Suppressor macrophage (primary cell): ENCODE data around the gene WDR81.

ENCODE experiments used
- DNase-seq, 4 experiments: peaks; one replicate each; pipeline ENCODE4 v3.0.0-alpha.2; 2020 to 2022

The WDR81 gene

DNA sequence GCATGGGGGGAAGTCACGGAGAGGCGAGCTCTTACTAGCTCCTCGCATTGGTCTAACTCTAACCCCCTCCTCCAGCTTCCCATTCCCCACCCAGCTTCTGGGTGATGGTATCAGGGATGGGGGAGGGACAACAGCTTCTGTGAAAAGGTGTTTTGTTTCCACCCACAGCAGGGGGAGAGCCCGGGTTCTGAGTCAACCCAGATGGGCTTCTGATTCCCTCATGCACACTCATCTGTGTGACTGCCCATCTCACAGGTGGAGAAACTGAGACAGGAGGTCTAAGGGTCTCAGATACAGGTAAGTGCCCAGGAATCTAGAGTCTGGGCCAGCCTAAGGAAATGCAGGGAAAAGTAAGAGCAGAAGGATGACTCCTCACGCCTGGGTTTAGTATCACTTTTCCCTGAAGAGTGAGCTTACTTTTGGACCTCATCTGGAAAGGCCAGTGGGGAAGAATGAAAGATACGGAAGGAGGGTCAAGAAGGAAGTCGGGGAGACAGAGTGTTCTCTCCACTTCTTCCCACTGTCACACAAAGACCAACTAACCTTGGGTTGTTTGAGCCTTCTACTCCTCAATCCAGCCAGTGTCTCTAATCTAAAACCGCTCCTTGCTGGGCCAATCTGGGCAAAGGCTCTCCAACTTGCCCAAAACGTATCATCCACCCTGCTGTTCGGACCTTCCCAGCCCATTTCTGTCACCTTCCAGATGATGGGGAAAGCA lies 11.2 kb upstream of the WDR81 start:
- DNase-seq = no peak

DNA sequence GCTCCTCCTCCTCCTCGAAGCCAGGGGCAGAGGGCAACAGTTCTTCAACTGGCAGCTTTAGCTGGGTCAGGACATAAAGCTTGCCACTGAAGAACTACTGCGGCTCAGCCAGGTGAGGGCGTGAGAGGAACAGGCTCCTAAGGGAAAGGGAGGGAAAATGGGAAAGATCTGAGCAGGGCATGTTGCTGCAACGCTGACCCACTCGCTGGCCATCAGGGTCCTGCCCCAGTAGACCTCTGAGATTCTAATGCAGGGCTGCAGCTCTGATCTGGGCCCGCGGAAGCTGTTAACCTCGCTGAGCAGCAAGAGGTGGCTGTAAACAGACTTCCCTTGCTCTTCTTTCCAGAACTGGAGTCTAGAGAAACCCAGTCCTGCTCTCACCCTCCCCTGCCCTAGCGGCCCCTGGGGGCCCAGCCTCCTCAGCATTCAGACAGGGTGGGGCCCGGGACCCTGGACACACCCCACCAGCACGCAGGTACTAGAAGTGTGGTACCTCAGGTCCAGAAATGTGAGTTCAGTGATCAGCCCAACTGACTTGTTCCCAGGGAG lies 10.6 kb upstream of the WDR81 start:
- peak in 1 of 4 experiments; percentile 33 for DNase-seq

DNA sequence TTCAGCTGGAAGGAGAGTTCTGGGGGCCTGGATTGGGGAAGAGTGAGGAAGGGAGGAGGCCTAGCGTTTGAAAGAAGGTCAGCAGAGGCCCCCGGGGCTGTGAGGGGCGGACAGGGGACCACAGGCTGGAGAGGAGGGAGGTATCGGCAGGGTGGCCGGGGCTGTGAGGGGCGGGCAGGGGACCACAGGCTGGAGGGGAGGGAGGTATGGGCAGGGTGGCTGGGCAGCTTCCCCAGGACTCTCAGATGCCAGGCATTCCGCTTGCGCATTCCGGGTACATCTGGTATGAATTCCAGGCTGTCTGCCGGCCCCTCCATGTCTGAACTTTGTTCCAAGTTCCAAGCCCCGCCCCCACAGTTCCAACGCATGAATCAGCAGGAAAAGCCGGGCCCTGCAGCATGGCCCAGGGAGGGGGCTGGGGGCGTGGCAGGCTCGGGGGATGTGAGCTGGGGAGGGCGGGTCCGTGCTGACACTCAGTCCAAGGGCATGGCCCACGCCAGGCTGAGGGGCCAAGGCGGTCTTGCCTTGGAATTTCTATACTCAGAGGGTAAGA lies 10.0 kb upstream of the WDR81 start:
- DNase-seq = peak; percentile 84 to 86 (median 84)

DNA sequence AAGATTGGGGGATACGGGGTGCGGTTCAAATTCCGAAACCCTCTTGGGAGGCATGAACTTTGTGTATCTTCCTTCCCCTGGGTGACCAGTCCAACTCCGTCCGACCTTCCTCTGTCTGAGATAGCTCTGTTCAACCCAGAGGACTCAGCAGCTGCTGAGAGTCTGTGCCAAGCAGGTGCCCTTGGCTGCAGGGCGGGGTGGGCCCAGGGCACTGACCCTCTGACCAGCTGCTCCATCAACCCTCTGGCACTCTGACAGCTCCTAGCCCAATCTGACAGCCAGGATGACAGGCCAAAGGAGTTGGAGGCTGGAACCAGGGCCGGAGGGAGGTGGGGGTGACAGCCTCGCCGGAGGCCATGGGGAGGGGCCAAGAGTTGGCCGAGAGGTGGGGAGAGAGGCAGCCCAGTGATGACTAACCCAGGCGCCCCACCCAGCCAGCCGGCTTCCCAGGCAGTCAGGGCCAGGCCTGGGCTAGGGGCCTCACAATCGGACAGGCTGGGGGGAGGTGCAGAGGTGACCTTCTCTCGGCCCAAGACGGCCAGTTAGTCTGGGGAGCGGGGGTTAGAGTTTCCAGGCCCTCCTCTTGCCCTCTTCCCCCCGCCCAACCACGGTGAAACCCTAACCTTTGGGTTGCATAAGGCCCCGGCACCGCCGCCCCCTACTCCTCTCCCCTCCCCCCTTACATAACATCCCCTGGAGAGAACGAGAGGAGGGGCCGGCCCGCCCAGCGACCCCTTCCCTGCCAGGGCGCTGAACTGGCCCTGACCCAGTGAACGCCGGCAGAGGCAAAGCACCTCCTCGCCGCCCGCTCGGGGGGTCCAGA lies 9.3 kb upstream of the WDR81 start:
- peak; percentile 75 to 84 (median 78) for DNase-seq

DNA sequence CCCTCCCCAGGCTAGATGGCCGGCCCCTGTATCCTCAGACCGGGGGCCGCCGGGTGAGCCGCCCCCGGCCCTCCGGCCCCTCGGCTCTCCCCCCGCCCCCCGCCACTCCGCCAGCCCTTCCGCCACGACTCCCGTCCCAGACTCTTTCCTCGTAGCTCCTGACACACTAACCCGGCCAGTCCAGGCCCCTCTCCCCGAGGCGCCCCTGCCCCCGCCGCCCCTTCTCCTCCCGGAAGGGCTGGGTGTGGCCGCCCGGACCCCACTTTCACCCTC lies 8.8 kb upstream of the WDR81 start:
- DNase-seq = no peak

DNA sequence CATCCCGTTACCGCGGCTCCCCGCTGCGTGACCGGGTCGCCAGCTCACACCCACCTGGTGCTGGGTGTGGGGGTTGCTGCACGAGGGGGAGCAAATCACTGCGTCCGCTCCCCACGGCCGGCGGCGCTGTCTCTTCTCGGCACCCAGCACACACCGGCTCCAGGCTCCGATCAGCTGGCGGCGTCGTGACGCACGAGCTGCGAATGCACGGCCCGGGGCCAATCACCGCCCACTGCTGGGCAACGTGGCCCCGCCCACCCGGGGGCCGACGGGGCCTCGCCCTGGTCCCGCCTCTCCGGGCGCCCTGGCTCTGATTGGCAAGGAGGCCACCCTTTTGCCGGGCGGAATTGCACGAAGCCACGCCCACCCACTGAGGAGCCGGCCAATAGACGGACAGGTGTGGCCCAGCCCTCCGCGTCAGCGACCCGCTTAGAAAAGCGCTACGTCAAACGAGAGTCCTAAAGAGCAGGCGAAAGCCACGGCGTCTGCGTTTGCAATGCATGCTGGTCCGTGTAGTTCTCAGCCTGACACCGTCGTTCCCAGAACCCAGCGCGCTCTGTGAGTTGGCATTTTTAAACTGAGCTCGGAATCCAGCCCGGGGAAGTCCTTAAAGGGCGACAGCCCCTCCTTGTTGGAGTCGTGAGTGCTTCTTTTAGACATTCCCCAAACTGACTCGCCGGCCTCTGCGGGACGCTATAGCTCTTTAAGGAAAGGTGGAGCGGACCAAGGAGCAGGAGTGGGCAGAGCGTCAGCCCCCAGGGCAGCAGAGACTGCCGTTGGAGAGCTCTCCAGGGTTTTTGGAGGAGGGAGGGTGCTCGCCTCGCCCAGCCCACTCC lies 8.2 kb upstream of the WDR81 start:
- DNase-seq = peak; percentile 100

DNA sequence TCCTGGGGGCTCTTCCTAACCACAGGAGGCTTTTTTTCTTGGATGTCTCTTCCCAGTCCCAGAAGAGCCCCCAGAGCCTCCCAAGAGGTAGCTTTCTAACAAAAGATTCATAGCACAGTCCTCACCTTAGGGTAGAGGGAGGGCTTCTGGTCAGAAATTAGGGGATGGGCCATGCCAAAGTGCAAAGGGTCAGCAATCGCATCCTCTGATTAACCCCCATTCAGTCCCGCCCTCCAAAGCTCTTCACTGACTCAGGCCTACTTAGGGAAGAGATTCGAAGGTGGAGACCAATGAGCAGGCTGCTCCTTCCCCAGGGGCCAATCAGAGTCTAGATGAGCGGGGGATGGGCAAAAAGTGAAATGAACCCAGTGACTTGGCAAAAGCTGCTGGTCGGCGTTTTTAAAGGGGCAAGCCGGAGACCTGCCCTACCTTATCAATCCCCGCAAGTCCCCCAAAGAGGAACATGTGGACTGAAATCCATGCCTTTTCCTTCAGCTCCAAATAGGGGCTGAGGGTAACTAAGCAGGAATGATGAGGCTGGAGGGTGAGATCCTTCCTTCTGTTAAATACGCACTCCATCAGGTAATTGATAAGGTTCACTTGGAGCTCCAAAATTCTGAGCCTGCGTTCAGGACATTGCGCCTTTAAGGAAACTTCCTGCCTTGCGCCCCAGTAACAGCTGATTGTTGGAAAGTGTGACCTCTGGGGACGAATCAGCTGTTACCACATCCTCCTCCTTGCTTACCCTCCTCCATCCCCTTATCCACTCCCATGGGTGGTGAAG lies 7.4 kb upstream of the WDR81 start:
- peak; percentile 96 to 99 (median 98) for DNase-seq

DNA sequence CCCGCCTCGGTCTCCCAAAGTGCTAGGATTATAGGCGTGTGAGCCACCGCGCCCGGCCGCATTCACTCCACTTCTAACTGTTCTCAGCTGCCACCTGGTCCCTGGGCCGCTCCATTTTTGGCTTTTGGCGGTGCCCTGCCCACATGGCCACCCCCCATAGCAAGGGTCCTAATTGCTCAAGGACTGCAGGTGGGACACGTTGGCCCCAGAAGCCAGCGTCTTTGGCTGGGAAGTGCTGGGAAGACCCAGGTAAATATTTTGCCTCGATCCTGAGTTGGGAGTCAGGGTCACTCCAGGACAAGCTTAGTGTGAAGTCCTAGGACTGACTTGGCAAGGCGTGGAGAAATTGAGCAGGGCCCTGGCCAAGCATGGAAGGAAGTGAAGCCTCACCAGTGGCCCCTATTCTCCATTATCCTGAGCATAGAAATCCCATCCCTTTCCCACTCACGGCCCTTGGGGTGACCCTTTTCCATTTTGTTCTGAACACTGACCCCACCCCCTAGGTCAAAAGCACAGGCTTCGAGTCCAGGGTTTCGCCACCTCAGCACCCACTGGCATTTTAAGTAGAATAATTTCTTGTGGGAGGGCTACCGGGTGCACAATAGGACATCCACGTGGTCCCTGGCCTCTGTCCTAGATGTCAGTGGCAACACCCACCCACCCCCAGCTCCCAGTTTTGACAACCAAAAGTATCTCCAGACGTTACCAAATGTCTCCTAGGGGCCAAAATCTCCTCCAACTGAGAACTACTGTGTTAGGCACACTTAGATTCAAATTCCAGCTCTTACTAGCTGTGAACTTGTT lies 5.9 kb upstream of the WDR81 start:
- DNase-seq = peak in 2 of 4 experiments; percentile 38 to 41

DNA sequence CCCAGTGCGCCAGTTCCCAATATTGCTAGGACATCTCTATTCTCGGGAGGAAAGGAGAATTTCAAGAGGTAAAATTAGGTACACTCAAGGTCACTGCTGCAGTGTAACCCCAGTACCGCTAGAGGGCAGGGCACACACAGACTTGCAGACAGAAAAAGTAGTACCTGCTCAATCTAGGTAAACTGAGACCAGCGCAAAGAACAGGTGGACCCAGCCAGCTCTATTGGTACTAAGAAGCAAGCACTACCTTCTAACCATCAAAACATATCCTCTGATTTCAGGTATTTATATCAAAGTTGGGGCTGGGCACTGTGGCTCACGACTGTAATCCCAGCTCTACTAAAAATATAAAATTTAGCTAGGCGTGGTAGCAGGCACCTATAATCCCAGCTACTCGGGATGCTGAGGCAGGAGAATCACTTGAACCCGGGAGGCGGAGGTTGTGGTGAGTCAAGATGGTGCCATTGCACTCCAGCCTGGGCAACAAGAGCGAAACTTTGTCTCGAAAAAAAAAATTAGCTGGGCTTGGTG lies 3.6 kb upstream of the WDR81 start:
- peak; percentile 62 to 82 (median 70) for DNase-seq

DNA sequence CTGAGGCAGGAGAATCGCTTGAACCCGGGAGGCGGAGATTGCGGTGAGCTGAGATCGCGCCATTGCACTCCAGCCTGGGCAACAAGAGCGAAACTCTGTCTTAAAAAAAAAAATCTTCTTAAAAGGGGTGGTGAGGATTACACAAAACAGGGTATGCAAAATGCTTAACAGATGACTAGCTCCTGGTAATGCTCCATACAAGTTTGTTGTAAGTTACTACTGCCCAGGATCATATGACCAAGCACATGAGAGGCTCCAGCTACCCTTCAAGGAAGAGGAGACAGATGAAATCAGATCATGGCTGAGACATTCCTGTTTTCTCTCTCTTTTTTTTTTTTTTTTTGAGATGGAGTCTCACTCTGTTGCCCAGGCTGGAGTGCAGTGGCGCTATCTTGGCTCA lies 2.5 kb upstream of the WDR81 start:
- DNase-seq = peak; percentile 15 to 75 (median 64)

DNA sequence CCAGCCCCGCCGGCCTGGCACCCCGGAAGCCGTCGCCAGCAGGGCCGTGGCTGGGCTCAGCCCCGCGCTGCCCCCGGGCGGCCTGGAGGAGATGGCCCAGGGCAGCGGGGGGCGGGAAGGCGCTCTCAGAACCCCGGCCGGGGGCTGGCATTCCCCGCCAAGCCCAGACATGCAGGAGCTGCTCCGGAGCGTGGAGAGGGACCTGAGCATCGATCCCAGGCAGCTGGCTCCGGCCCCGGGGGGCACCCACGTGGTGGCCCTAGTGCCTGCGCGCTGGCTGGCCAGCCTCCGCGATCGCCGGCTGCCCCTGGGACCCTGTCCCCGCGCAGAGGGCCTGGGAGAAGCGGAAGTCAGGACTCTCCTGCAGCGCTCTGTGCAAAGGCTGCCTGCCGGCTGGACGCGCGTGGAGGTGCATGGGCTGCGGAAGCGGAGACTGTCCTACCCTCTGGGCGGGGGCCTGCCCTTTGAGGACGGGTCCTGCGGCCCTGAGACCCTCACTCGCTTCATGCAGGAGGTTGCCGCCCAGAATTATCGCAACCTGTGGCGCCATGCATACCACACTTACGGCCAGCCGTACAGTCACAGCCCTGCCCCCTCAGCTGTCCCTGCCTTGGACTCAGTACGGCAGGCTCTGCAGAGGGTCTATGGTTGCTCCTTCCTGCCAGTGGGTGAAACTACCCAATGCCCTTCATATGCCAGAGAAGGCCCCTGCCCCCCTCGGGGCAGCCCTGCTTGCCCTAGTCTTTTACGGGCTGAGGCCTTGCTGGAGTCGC lies 551 bp downstream of the WDR81 start:
- peak; percentile 71 to 88 (median 78) for DNase-seq

DNA sequence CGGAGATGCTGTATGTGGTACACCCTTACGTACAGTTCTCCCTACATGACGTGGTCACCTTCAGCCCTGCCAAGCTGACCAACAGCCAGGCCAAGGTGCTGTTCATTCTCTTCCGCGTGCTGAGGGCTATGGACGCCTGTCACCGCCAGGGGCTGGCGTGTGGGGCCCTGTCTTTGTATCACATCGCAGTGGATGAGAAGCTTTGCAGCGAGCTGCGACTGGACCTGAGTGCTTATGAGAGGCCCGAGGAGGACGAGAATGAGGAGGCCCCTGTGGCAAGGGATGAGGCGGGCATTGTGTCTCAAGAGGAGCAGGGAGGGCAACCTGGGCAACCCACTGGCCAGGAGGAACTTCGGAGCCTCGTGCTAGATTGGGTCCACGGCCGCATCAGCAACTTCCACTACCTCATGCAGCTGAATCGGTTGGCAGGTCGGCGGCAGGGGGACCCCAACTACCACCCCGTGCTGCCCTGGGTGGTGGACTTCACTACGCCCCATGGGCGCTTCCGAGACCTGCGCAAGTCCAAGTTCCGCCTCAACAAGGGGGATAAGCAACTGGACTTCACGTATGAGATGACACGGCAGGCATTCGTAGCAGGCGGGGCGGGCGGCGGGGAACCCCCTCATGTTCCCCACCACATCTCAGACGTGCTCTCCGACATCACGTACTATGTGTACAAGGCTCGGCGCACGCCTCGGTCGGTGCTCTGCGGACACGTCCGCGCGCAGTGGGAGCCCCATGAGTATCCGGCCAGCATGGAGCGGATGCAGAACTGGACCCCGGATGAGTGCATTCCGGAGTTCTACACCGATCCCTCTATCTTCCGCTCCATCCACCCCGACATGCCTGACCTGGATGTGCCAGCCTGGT lies 1.4 kb downstream of the WDR81 start:
- no peak for DNase-seq

DNA sequence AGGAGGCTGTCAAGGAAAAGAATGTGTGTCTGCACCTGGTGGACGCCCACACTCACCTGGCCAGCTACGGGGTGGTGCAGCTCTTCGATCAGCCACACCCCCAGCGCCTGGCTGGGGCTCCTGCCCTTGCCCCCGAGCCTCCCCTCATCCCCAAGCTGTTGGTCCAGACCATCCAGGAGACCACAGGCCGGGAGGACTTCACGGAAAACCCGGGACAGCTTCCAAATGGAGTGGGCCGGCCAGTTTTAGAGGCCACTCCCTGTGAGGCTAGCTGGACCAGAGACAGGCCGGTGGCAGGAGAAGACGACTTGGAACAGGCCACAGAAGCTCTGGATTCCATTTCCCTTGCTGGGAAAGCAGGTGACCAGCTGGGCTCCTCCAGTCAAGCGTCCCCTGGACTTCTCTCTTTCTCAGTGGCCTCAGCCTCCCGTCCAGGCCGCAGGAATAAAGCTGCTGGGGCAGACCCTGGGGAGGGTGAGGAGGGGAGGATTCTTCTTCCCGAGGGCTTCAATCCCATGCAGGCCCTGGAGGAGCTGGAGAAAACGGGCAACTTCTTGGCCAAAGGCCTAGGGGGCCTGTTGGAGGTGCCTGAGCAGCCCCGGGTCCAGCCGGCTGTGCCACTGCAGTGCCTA lies 2.2 kb downstream of the WDR81 start:
- DNase-seq = no peak

DNA sequence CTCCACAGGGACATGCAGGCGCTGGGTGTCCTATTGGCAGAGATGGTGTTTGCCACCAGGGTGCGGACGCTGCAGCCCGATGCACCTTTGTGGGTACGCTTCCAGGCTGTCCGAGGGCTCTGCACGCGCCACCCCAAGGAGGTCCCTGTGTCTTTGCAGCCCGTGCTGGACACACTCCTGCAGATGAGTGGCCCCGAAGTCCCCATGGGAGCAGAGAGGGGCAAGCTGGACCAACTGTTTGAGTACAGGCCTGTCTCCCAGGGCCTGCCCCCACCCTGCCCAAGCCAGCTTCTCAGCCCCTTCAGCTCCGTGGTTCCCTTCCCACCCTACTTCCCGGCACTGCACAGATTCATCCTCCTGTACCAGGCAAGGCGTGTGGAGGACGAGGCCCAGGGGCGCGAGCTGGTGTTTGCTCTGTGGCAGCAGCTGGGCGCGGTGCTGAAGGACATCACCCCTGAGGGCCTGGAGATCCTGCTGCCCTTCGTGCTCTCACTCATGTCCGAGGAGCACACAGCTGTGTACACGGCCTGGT lies 2.8 kb downstream of the WDR81 start:
- DNase-seq = no peak

DNA sequence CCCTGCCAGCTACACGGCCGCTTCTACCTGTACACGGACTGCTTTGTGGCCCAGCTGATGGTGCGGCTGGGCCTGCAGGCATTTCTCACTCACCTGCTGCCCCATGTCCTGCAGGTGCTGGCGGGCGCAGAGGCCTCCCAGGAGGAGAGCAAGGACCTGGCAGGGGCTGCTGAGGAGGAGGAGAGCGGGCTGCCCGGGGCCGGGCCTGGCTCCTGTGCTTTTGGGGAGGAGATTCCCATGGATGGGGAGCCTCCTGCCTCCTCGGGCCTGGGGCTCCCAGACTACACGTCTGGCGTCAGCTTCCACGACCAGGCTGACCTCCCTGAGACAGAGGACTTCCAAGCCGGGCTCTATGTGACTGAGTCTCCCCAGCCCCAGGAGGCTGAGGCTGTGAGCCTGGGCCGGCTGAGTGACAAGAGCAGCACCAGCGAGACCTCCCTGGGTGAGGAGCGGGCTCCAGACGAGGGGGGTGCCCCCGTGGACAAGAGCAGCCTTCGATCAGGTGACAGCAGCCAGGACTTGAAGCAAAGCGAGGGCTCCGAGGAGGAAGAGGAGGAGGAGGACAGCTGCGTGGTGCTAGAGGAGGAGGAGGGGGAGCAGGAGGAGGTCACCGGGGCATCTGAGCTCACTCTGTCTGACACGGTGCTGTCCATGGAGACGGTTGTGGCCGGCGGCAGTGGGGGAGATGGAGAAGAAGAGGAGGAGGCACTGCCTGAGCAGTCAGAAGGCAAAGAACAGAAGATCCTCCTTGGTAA lies 3.5 kb downstream of the WDR81 start:
- no peak for DNase-seq

DNA sequence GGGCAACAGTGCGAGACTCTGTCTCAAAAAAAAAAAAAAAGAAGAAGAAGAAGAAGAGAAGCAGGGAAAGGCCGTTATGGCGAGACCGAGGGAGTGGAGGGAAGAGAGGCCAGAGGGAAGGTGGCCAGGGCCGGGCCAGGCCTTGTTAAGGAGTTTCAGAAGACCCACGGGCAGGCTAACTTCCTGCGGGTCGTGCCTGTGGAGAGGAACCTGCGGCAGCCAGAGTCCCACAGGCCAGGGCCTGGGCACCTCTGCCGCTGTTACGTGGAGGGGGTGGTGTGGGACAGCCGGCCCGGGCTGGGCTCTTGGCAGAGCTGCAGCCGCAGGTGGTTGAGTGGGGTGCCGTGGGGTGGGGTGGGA lies 5.4 kb downstream of the WDR81 start:
- DNase-seq = peak in 1 of 4 experiments; percentile 56
